HepG2 (cell line): ENCODE results near the gene DOCK4. TPM values are rescaled to one million over a fixed set of nuclear protein-coding genes. Genes with fewer than 3 reads are reported as not detected.

Experiments
- AKAP8 ChIP-seq: sonication (generic); formaldehyde crosslinking; IDR thresholded peaks from 2 replicates; pipeline ENCODE4 v1.5.1; 2020; ENCODE audit warnings: mild to moderate bottlenecking, missing genetic modification reagents
- ARNTL ChIP-seq: sonication (generic); formaldehyde crosslinking; IDR thresholded peaks from 2 replicates; pipeline ENCODE4 v1.4.0; 2020; ENCODE audit warnings: mild to moderate bottlenecking, missing genetic modification reagents
- ATM ChIP-seq: fragments of 450-650 bp; IDR thresholded peaks from 2 replicates; pipeline ENCODE4 v1.7.1; 2017; ENCODE audit warnings: mild to moderate bottlenecking, borderline replicate concordance
- BCL3 ChIP-seq: sonication (generic); formaldehyde crosslinking; IDR thresholded peaks from 2 replicates; pipeline ENCODE4 v1.5.1; 2020; ENCODE audit warnings: mild to moderate bottlenecking, missing genetic modification reagents, moderate library complexity
- CCAR2 ChIP-seq: fragments of 200-400 bp; formaldehyde crosslinking; optimal IDR thresholded peaks from 2 replicates; pipeline ENCODE3; 2018; ENCODE audit warnings: low read depth, mild to moderate bottlenecking, low read length, moderate library complexity
- DBP ChIP-seq: sonication (generic); formaldehyde crosslinking; IDR thresholded peaks from 2 replicates; pipeline ENCODE4 v1.4.0; 2020; ENCODE audit warnings: missing genetic modification reagents; ENCODE audit errors: not compliant biosample characterization
- ELF3 ChIP-seq: IDR thresholded peaks from 2 replicates; pipeline ENCODE4 v1.6.1; 2016; ENCODE audit warnings: missing genetic modification reagents, missing compliant biosample characterization
- HNF4A ChIP-seq: sonication (generic); formaldehyde crosslinking; IDR thresholded peaks from 2 replicates; pipeline ENCODE4 v1.4.0; 2020; ENCODE audit warnings: missing genetic modification reagents
- IRX3 ChIP-seq: sonication (generic); formaldehyde crosslinking; IDR thresholded peaks from 2 replicates; pipeline ENCODE4 v1.8.1; 2023; ENCODE audit warnings: mild to moderate bottlenecking, low read depth, missing genetic modification reagents, borderline replicate concordance
- JARID2 ChIP-seq: sonication (generic); formaldehyde crosslinking; IDR thresholded peaks from 2 replicates; pipeline ENCODE4 v1.8.1; 2023; ENCODE audit warnings: missing genetic modification reagents, inconsistent platforms; ENCODE audit not compliant: insufficient replicate concordance
- MEF2D ChIP-seq: sonication (generic); formaldehyde crosslinking; IDR thresholded peaks from 2 replicates; pipeline ENCODE4 v1.5.1; 2020; ENCODE audit warnings: mild to moderate bottlenecking, missing genetic modification reagents
- PHF5A ChIP-seq: IDR thresholded peaks from one replicate; pipeline ENCODE4 v1.6.1; 2018; ENCODE audit warnings: low read depth, missing genetic modification reagents; ENCODE audit not compliant: unreplicated experiment
- RXRA ChIP-seq: sonication (generic); formaldehyde crosslinking; IDR thresholded peaks from 2 replicates; pipeline ENCODE4 v1.5.1; 2020; ENCODE audit warnings: missing genetic modification reagents
- SMARCC2 ChIP-seq: fragments of 450-650 bp; IDR thresholded peaks from 2 replicates; pipeline ENCODE4 v1.6.1; 2017; ENCODE audit warnings: antibody characterized with exemption, mild to moderate bottlenecking
- SP5 ChIP-seq: IDR thresholded peaks from 2 replicates; pipeline ENCODE4 v1.6.1; 2016; ENCODE audit warnings: low read depth, borderline replicate concordance
- SSRP1 ChIP-seq: IDR thresholded peaks from 2 replicates; pipeline ENCODE4 v1.6.1; 2016; ENCODE audit warnings: control low read depth
- TCF7L2 ChIP-seq: IDR thresholded peaks from 2 replicates; pipeline ENCODE4 v1.6.1; 2011; ENCODE audit warnings: mild to moderate bottlenecking, low read depth, low read length, moderate library complexity
- U2AF1 ChIP-seq: fragments of 200-400 bp; formaldehyde crosslinking; optimal IDR thresholded peaks from 2 replicates; pipeline ENCODE3; 2017; ENCODE audit warnings: mild to moderate bottlenecking, low read depth, low read length
- WIZ ChIP-seq: sonication (generic); formaldehyde crosslinking; IDR thresholded peaks from 2 replicates; pipeline ENCODE4 v1.5.1; 2020; ENCODE audit warnings: mild to moderate bottlenecking, missing genetic modification reagents
- ZBTB14 ChIP-seq: sonication (generic); formaldehyde crosslinking; IDR thresholded peaks from 2 replicates; pipeline ENCODE4 v1.4.0; 2020; ENCODE audit warnings: missing genetic modification reagents
- ZFP1 ChIP-seq: IDR thresholded peaks from 2 replicates; pipeline ENCODE4 v1.6.1; 2016
- ZNF136 ChIP-seq: sonication (generic); formaldehyde crosslinking; IDR thresholded peaks from 2 replicates; pipeline ENCODE4 v1.8.1; 2022; ENCODE audit warnings: low read depth, mild to moderate bottlenecking, moderate library complexity, missing genetic modification reagents
- ZNF17 ChIP-seq: sonication (generic); formaldehyde crosslinking; IDR thresholded peaks from 2 replicates; pipeline ENCODE4 v1.5.0; 2020; ENCODE audit warnings: mild to moderate bottlenecking, missing genetic modification reagents
- ZNF180 ChIP-seq: sonication (generic); formaldehyde crosslinking; IDR thresholded peaks from 2 replicates; pipeline ENCODE4 v1.4.0; 2020; ENCODE audit warnings: low read depth, missing genetic modification reagents, borderline replicate concordance
- ZNF235 ChIP-seq: sonication (generic); formaldehyde crosslinking; IDR thresholded peaks from 2 replicates; pipeline ENCODE4 v1.8.1; 2023; ENCODE audit warnings: mild to moderate bottlenecking, missing genetic modification reagents, borderline replicate concordance
- ZNF264 ChIP-seq: sonication (generic); formaldehyde crosslinking; IDR thresholded peaks from 2 replicates; pipeline ENCODE4 v1.4.0; 2020; ENCODE audit warnings: missing genetic modification reagents
- ZNF552 ChIP-seq: sonication (generic); formaldehyde crosslinking; IDR thresholded peaks from 2 replicates; pipeline ENCODE4 v1.9.0; 2022; ENCODE audit warnings: missing genetic modification reagents, mild to moderate bottlenecking, borderline replicate concordance
- ZNF607 ChIP-seq: sonication (generic); formaldehyde crosslinking; IDR thresholded peaks from 2 replicates; pipeline ENCODE4 v1.5.1; 2020; ENCODE audit warnings: missing genetic modification reagents, mild to moderate bottlenecking, borderline replicate concordance
- ZNF703 ChIP-seq: sonication (generic); formaldehyde crosslinking; IDR thresholded peaks from 2 replicates; pipeline ENCODE4 v1.5.1; 2020; ENCODE audit warnings: missing genetic modification reagents, mild to moderate bottlenecking, moderate library complexity, borderline replicate concordance
- ZNF749 ChIP-seq: sonication (generic); formaldehyde crosslinking; IDR thresholded peaks from 2 replicates; pipeline ENCODE4 v1.8.0; 2022; ENCODE audit warnings: mild to moderate bottlenecking, missing genetic modification reagents, moderate library complexity, borderline replicate concordance
- ZNF775 ChIP-seq: sonication (generic); formaldehyde crosslinking; IDR thresholded peaks from 2 replicates; pipeline ENCODE4 v1.4.0; 2020; ENCODE audit warnings: missing genetic modification reagents, mild to moderate bottlenecking, moderate library complexity, borderline replicate concordance
- polyA plus RNA-seq, 8 experiments: library from polyadenylated mRNA; depleted of rRNA in 3 of 8; stranded (reverse) in 7 of 8; unstranded in 1 of 8; fragments of >200 nt; fragmentation: Illumina TruSeq in 4 of 8; extraction: Trizol in 4 of 8; gene quantifications; 2 replicates each; pipeline versions ENCODE4 v1.2.1 to v1.2.3, GENCODE V29; 2011 to 2016; ENCODE audit warnings: low read depth in 4 of 8, missing spikeins in 1 of 8, mixed read lengths in 1 of 8; ENCODE audit not compliant: insufficient read depth in 1 of 8
- total RNA-seq, 5 experiments: library from RNA; depleted of rRNA; stranded (reverse); fragments of >200 nt; fragmentation: Illumina TruSeq; extraction: Trizol; gene quantifications; 2 replicates each; pipeline ENCODE4 v1.2.3, GENCODE V29; 2016; ENCODE audit warnings: low read depth in 1 of 5

Gene DOCK4
- total and polyA plus RNA-seq, 2 of the 13 experiments (the other 11 are each of a cell fraction or from before 2014, with no cell fraction given), result 13.5 to 17.4 TPM

GRCh38 chr7:112193915-112194502 lies 12.2 kb downstream of the DOCK4 start (continued):
- TF ChIP-seq SP5 (CRISPR knock-in tag), result no peak
- no peak for TF ChIP-seq ZNF136
- TF ChIP-seq MEF2D, result no peak; the same call in 1 of the 2 replicates
- TF ChIP-seq ZBTB14, result no peak
- no peak for TF ChIP-seq ZNF607 (CRISPR knock-in tag)
- no peak for TF ChIP-seq IRX3 (CRISPR knock-in tag)
- no peak for TF ChIP-seq WIZ (CRISPR knock-in tag)
- TF ChIP-seq ZNF703 (CRISPR knock-in tag), result no peak
- no peak for TF ChIP-seq SSRP1 (CRISPR knock-in tag)
- TF ChIP-seq SMARCC2, result no peak
- TF ChIP-seq JARID2 (CRISPR knock-in tag), result no peak
- TF ChIP-seq ZNF552 (CRISPR knock-in tag), result no peak
- TF ChIP-seq ZNF235 (CRISPR knock-in tag), result no peak
- TF ChIP-seq ZNF264 (CRISPR knock-in tag), result peak; percentile 100
- TF ChIP-seq ZNF180 (CRISPR knock-in tag), result no peak
- TF ChIP-seq AKAP8 (CRISPR knock-in tag), result no peak
- TF ChIP-seq ZNF775 (CRISPR knock-in tag), result no peak
- TF ChIP-seq RXRA (CRISPR knock-in tag), result no peak
- no peak for TF ChIP-seq PHF5A (CRISPR knock-in tag)
- TF ChIP-seq CCAR2, result no peak
- no peak for TF ChIP-seq U2AF1
- no peak for TF ChIP-seq DBP (CRISPR knock-in tag)
- no peak for TF ChIP-seq ARNTL (CRISPR knock-in tag)
- peak; percentile 96 for TF ChIP-seq HNF4A (CRISPR knock-in tag)
- TF ChIP-seq ZNF749, result no peak
- no peak for TF ChIP-seq ATM
- TF ChIP-seq ELF3 (CRISPR knock-in tag), result no peak
- peak; percentile 52; the same call in 1 of the 2 replicates for TF ChIP-seq TCF7L2
- no peak for TF ChIP-seq BCL3 (CRISPR knock-in tag)
- no peak for TF ChIP-seq ZNF17 (CRISPR knock-in tag)
- no peak for TF ChIP-seq ZFP1
